Activated CD8-positive, alpha-beta memory T cell treated with anti-CD3 and anti-CD28 coated beads for 4 hours (primary cell): ENCODE results near the gene LSAMP.

Source experiments
- DNase-seq, 2 donors: peaks; one replicate each; pipeline ENCODE4 v3.0.0-alpha.2; 2020; ENCODE audit warnings: low read depth in 2 of 2

Gene LSAMP

GRCh38 chr3:115961380-115961779 is 483.9 kb downstream of the LSAMP start:
- DNase-seq = no peak

- no peak for DNase-seq
Observed at GRCh38 chr3:115960799-115961198, 484.5 kb downstream of the LSAMP start.

GRCh38 chr3:115958526-115958925 is 486.8 kb downstream of the LSAMP start:
- no peak for DNase-seq

- DNase-seq = no peak
Observed at GRCh38 chr3:115947325-115947724, 498.0 kb downstream of the LSAMP start.

DNA sequence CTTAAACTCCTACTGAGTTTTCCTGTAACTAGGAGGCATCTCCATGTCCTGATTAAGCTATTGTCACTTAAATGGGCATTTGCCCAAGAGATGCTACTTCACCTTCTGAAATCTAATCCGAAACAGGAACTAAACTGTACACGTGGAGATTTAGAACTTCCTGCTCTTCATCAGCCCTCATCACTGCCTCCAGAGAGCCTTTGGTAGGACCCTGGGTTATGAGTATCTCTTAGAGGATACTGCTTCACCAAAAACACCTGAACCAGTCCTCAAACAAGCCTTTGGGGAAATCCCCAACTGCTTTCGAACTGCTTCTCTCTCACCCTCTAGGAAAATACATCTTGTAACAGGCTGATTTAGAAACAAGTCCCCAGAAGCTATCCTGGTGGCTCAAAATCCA is 501.7 kb downstream of the LSAMP start:
- DNase-seq = no peak

DNA sequence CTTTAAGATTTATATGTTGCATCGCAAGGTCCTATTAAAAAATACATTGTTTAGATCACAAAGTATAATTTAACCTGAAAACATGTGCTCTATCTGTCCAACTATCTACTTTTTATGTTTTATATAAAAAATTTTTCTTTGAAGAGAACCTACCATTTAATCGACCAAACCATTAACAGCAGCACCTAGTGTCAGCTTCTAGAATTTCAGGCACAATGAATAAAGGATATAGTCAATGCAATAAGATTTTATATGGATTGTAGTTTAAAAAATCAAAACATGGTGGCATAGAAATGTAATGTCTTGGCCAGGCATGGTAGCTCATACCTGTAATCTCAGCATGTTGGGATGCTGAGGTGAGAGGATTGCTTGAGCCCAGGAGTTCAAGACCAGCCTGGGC is 508.2 kb downstream of the LSAMP start:
- DNase-seq = no peak

GRCh38 chr3:115932807-115933206 is 512.5 kb downstream of the LSAMP start:
- DNase-seq = no peak

GRCh38 chr3:115931581-115931980 is 513.7 kb downstream of the LSAMP start:
- DNase-seq = no peak

DNA sequence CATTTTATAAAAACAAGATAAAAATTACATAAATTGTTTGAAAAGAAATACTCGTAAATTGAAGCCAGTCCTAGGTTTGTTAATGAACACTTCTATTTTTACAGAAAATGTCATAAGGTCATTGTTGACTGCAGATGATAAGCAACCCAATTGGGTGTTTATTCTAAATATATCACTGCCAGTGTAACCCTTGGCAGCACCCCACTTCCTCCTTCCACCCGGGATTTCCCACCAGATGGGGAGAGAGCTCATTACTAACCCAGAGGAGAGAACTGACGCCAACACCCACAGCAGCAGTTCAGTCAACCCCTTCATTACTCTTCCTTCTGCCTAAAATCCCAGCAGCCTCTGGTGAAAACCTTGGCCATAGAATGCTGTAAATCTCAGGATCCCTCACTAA is 514.4 kb downstream of the LSAMP start:
- DNase-seq = no peak

DNA sequence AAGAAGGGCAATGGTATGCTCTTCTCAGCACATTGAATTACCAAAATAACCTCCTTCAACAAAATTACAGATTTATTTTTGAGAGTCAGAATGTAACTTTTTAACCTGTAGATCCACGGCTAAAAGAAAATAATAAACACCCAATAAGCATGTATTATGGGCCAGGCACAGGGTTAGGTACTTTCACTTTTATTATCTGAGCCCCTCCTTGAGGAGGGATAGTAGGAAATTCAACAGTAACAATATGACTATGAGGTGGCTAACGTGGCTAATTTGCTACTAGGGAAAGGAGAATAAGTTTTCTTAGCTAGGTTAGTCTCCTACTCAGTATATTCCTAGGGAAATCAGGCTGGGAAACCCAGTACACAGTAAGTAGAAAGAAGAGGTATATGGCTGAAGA is 515.1 kb downstream of the LSAMP start:
- no peak for DNase-seq

DNA sequence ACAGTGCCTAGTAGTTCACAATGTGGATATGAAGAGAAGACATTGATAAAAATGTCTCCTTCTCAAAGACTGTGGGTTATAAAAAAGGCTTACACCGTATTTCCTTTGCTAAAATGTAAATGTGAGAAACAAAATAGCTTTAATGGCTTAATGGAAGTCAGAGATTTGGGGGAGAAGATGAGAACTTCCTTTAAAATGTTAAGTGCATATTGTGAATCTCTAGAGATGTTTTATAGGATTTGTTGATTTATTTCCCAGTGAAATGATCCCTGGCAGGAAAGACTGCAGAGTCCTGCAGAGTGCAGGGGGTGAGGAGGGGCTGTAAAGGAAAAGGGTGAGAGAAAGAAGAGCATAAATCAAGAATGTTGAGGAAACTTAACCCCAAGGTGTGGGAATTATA is 516.9 kb downstream of the LSAMP start:
- DNase-seq = no peak

DNA sequence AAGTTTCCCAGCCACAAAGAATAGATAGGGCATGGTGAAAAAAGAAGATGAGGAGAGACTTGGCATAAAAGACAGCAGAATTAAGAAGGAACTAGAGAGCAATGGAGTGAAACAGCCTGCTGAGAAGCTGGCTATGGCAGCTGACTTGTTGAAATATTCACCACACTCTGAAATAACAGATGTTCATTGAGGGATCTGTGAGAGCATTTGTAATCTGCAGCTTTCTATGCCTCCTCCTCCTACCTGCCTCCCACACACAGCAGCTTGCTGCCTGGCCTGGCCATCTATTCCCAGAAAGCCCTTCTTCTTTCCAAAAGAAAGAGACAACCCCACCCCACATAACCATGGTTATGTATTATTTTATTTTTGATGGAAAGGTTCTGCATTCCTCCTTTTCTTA is 518.1 kb downstream of the LSAMP start:
- no peak for DNase-seq

DNA sequence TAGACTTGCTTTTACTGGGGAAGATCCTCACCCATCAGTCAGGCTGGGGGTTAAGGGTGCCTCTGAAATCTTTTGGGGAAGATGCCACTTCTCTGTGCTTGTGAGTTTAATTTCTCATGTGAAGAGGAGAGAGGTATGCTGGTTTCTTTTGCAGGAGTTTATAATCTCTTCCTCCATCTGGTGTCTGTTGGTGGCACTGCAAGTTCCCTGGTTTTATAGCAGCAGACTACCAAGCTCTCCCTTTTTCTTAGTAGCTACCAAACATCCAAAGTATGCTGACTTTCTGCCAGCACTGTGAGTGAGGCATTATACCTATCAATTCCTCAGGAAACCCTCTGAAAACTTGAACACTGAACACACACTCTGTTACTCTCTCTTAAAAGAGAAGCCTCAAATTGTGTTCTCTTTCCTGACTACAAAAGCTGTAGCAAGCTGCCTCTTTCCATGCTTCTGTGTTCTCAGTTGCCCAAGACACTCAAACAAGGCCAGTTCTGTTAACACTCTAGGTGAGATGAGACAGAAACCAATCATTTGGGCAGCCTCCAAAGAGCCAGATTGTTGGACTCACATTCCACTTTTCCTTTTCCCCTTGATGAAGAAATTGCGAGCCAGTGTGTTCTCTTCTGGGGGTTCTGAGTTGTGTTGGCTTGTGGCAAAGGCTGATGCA is 522.5 kb downstream of the LSAMP start:
- no peak for DNase-seq

GRCh38 chr3:115921711-115922110 is 523.6 kb downstream of the LSAMP start:
- no peak for DNase-seq

- no peak for DNase-seq
Observed at GRCh38 chr3:115918900-115919299, 526.4 kb downstream of the LSAMP start.

GRCh38 chr3:115916866-115917265 is 528.4 kb downstream of the LSAMP start:
- no peak for DNase-seq

DNA sequence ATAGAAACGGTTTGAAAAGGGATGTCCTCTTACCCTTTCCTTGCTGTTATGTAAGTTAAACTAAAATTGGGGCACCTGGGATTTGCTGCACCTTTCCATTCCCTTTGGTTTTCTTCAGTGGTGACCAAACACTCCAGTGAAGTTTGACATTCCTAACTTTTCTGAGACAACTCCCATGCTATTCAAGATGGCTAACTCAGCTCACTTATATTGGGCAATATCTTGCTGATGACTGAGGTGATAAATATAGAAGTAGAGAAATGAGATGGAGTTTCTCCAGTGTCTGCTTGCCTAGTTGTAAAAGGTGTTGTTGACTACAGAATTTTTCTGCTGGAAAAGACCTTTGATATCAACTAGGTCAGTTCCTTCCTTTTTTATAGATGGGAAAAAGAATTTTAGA is 530.2 kb downstream of the LSAMP start:
- DNase-seq = no peak

GRCh38 chr3:115913069-115913686 is 532.1 kb downstream of the LSAMP start:
- no peak for DNase-seq

DNA sequence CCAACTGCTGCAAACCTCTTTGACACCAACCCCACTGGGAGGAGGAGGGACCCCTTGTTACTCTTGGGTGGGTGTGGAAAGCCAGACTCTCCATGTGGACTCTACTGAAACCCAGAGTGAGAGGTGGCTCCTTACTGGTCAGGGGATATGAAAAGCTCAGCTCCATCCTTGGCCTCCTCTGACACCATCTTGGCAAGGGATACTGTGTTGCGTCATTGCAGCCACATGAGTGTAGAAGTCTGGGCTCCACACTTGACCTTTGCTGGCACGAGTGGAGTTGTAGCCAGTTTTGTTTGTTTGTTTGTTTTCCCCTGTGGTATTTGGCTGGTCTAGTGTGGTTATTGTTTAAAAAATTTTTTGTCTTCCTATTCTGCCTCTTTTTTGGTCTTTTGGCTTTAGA is 532.9 kb downstream of the LSAMP start:
- DNase-seq = no peak

- no peak for DNase-seq
Observed at GRCh38 chr3:115905871-115906270, 539.4 kb downstream of the LSAMP start.

DNA sequence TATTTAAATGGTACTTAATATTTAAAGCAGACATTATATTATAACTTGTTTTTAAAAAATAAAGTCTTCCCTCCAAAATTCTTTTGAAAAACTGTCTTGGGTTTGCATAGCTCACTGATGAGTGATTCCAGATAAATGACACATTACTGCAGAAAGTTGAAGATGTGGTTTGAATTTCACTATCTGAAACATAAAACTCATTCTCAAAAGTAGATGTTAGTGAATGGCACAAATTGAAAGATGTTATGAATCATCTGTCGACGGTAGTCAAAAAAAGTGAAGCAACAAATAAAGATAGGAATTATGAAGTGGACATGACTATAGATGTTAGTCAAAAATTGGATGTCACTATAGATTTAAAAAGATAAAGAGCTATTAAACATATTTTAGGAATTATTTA is 541.4 kb downstream of the LSAMP start:
- no peak for DNase-seq

- DNase-seq = no peak
Observed at GRCh38 chr3:115901008-115901407, 544.3 kb downstream of the LSAMP start.

- DNase-seq = no peak
Observed at GRCh38 chr3:115899535-115899934, 545.8 kb downstream of the LSAMP start.
